Inflammatory macrophage (primary cell): ENCODE results near the gene NDRG4.

Experiments used
- DNase-seq, 2 donors: peaks; one replicate each; pipeline ENCODE4 v3.0.0-alpha.2; 2020 to 2022

NDRG4 gene

DNA sequence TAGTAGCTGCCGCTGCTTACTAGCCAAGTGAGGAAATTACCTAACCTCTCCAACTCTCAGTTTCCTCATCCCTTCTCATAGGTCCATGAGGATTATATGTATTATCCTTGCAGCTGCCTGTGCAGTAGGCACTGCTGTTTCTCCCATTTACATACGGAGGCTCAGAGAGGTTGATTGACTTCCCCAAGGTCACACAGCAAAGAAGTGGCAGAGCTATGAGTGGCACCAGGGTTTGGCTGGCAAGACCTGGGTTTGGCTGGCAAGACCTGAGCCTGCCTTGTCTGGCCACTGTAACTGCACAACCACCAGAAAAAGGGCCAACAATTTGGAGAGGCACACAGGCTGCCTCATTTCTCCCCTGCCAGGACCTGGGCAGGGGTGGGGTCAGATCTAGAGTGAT, 2.5 kb upstream of the NDRG4 start:
- no peak for DNase-seq

DNA sequence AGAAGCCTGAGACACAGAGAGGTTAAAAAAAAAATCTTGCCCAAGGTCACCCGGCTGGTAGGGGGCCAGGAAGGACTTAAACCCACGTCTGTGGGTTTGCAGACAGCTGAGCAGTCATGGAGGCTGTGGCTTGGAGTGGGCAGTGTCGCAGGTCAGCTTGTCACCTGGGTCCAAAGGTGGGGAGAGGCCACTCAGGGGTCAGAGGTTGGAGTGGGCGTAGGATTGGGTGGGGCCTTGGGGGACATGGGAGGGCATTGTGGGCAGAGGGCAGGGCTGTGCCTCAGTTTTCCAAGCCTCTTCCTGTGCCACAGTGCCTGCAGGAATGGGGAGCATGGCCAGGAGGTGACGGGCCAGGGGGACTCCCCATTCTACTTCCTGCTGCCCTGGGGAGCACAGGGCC, 2.0 kb upstream of the NDRG4 start:
- DNase-seq = no peak

DNA sequence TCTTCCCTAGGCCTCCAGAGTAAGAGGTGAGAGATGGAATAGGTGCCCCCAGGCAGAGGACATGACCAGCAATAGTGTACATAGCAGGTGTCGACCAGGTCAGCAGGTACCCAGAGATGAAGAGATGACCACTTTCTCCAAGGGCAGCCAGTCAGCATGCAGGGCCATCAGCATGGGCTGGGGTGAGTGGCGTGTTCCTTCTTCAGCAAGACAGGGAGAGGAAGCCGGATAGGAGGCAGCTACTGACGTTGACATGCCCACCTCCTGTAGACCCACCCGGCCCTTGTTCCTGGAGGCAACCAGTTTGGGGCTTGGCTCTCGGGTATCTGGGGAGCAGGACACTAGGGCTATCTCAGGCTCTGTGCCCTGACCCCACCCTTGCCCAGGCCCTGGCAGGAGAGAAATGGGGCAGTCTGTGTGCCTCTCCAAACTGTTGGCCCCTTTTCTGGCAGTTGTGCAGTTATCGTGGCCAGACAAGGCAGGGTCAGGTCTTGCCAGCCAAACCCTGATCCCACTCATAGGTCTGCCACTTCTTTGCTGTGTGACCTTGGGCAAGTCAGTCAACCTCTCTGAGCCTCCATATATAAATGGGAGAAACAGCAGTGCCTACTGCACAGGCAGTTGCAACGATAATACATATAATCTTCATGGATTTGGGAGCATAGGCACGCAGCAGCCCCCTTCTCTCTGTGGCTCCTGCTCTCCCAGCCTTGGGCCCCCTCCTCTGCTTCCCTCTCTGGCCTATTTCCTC, 1.4 kb upstream of the NDRG4 start:
- DNase-seq = no peak

DNA sequence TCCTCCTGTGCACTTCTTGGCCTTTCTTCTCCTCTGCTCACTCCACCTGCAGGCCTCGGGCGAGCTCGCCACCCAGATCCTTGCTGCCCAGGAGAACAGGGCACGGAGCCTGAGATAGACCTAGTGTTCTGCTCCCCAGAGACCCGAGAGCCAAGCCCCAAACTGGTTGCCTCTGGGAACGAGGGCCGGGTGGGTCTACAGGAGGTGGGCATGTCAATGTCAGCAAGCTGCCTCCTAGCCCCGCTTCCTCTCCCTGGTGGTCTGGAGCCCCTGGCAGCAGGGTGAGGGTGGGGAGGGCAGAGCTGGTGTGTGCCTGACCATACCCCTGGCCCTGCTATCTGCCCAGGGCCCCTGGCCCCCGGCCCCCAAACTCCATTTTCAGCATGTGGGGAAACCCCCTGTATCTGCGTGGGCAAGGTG, 841 bp upstream of the NDRG4 start:
- no peak for DNase-seq

DNA sequence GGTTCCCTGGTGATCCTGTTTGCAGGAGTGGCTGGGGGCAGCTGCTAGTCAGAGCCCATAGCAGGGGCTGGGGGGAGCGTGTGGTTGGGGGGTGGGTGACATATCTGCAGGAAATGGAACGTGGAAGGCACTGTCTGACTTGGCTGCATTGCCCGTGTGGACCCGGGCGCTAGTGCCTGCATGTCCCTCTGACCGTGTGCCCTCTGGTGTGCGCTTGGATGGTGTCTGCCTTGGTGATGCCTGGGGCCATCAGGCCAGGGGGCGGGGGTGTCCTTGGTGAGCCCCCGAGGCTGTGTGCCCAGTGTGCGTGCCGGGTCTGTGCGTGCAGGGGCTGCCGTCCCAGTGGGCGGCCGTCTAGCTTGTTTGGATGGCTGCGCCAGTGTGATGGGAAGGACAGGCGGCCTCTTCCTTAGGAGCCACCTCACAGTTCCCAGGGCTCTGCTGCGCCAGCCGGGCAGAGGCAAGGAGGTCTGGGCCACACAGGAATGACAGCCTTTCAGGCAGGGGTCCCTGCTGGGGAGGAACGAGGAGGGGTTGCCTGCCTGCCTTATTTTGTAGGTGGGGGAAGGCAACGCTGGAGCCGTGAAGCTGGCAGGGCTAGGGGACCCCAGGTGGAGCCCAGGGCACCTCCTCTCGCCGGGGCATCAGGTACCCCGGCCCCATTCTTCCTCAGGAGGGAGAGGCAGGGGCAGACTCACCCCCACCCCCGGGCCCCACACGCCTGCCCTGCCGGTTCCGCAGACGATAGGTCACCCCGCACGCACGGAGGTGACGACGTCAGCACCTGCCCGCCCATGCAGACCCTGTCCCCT, 693 bp downstream of the NDRG4 start:
- no peak for DNase-seq

GRCh38 chr16:58501242-58502131, 1.5 kb downstream of the NDRG4 start:
- no peak for DNase-seq

GRCh38 chr16:58502217-58502921, 2.4 kb downstream of the NDRG4 start:
- DNase-seq = no peak

- no peak for DNase-seq
These were observed 3.4 kb downstream of the NDRG4 start for GRCh38 chr16:58503166-58503862.

GRCh38 chr16:58503863-58504688, 4.1 kb downstream of the NDRG4 start:
- DNase-seq = no peak

DNA sequence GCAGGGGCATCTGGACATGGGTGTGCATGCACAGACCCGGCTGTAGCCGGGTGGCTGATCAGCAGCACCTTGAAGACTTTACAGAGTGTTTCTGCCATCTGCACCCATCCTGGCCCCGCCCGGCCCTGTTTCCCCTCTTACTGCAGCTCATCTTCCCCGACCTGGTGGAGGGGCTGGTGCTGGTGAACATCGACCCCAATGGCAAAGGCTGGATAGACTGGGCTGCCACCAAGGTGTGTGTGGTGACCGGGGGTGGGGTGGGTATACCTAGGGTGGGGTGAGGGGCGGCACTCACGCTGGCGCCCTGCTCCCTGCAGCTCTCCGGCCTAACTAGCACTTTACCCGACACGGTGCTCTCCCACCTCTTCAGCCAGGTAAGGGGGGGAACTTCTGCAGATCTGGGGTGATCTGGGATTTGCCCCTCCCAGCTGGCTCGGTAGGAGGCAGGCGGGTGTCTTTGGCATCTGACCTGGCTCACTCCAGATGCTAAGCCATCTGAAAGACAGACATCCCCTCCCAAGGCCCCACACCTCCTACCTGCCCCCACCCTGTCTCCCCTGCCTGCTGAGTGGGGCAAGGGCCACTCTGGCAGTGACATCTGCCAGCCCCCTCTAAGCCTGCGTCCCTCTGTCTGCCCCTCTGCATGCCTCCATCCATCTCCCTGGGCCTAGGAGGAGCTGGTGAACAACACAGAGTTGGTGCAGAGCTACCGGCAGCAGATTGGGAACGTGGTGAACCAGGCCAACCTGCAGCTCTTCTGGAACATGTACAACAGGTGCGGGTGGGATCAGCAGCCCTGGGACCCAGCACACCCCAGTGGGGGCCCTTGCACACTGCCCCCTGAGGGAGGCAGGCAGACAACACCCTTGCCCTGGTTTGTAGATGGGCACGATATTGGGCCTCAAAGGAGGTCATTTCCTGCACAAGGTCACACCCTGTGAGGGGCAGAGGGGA, 6.6 kb downstream of the NDRG4 start:
- DNase-seq = no peak

- no peak for DNase-seq
These were observed 7.4 kb downstream of the NDRG4 start for GRCh38 chr16:58507195-58507962.

- no peak for DNase-seq
These were observed 8.2 kb downstream of the NDRG4 start for GRCh38 chr16:58507963-58508670.

- DNase-seq = no peak
These were observed 8.8 kb downstream of the NDRG4 start for GRCh38 chr16:58508671-58509251.

- no peak for DNase-seq
These were observed 9.5 kb downstream of the NDRG4 start for GRCh38 chr16:58509256-58510096.

DNA sequence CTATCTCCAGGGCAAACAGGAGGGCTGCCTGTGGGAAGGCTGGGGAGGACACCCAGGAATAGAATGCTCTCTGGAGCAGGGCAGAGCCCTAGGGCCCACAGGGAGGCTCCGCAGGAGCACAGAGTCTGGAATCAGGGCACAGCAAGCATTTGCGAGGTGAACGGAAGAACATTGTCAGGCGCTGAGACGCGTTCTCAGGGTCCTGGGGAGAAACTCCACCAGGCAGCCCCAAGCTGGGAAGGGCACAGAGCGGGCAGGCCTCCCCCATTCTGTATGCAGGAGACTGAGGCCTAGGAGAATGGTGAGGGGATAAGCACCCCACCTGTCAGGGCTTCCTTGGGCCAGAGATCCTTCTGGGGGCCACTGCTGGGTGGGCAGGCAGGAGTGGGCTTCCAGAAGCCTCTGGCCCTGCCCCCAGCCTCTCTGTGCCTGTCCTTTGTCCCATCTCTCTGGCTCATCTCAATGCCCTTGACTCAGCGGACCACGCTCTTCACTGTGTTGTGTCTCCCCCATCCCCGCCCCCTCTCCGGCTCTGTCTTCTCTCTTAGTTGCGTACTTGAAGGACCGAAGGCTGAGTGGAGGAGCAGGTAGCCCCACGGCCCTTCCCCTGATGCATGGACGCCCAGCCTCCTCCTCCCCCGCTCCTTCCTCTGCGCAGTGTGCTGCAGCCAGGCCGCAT, 10.3 kb downstream of the NDRG4 start:
- DNase-seq = no peak
